ENCODE data around the gene CNKSR2.

GRCh38 chrX:21481761-21482160 lies 107.5 kb downstream of the CNKSR2 start:
- TF ChIP-seq CEBPB (IDR thresholded peaks at IDR 0.05; ENCODE audit: borderline replicate concordance in 1 of 2, low read depth in 2 of 2, low read length in 2 of 2) (no peak), CTCF (IDR thresholded peaks at IDR 0.05 in 2 of 3, conservative IDR thresholded peaks at IDR 0.05 in 1 of 3; ENCODE audit: control insufficient read depth in 2 of 3, extremely low read depth in 1 of 3, insufficient read depth in 1 of 3, low read depth in 3 of 3, low read length in 3 of 3) (no peak), CBFB (IDR thresholded peaks at IDR 0.05; ENCODE audit: low read depth) (no peak), RAD21 (IDR thresholded peaks at IDR 0.05; ENCODE audit: insufficient read depth, low read depth, low read length) (no peak)

Measured in GM12878 (cell line).